ENCODE measurements around the gene PTPRN2. TPM values are rescaled to one million over a fixed set of nuclear protein-coding genes. Genes with fewer than 3 reads are reported as not detected.

Gene PTPRN2
- polyA plus RNA-seq, 4 donors = 7.2 to 9.2 (median 7.5) TPM

DNA sequence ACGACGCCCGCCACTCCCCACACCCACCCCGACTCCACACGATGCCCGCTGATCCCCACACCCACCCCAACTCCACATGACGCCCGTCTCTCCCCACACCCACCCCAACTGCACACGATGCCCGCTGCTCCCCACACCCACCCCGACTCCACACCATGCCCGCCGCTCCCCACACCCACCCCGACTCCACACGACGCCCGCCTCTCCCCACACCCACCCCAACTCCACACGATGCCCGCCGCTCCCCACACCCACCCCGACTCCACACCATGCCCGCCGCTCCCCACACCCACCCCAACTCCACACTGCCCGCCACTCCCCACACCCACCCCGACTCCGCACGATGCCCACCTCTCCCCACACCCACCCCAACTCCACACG, 933.8 kb downstream of the PTPRN2 start:
- no peak for DNase-seq (ENCODE audit: low read depth in 4 of 4, low spot score in 3 of 4)

- no peak for DNase-seq (ENCODE audit: low read depth in 4 of 4, low spot score in 3 of 4)
These were observed 934.4 kb downstream of the PTPRN2 start for GRCh38 chr7:157652954-157653826.

DNA sequence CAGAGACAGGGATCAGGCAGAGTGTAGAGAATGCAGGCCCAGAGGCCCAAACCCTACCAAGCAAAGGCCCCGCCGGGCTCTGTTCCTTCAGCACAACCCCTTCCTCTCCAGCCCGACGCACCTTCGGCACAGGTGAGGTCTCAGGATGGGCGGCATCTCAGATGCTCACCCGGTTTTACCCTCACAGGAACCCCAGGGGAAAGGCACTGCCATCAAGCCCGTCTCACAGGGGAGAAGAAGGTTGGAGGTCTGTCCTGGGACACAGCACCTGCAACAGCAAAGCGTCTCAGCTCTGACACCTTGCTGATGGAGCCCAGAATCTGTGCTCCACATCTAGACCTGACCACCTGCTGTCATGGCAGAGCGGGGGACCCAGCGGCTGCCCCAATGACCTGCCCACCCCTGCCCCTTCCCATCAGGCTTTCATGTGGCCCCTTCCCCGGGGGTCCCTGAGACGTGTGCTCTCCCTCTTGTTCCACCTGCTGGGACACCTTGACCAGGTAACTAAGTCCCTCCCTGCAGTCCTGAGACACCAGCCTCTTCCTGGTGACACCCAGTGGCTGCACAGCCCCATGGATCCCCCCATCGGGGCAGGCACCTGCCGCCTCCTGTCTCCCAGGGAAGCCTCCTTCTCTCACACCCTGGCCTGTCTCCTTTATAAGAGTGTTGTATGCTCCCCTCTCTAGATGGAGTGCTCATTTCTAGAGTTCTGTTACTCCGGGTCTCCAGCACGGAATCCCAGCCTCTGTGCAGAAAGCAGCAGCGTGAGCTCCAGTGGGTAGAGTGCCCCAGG, 935.3 kb downstream of the PTPRN2 start:
- no peak for DNase-seq (ENCODE audit: low read depth in 4 of 4, low spot score in 3 of 4)

DNA sequence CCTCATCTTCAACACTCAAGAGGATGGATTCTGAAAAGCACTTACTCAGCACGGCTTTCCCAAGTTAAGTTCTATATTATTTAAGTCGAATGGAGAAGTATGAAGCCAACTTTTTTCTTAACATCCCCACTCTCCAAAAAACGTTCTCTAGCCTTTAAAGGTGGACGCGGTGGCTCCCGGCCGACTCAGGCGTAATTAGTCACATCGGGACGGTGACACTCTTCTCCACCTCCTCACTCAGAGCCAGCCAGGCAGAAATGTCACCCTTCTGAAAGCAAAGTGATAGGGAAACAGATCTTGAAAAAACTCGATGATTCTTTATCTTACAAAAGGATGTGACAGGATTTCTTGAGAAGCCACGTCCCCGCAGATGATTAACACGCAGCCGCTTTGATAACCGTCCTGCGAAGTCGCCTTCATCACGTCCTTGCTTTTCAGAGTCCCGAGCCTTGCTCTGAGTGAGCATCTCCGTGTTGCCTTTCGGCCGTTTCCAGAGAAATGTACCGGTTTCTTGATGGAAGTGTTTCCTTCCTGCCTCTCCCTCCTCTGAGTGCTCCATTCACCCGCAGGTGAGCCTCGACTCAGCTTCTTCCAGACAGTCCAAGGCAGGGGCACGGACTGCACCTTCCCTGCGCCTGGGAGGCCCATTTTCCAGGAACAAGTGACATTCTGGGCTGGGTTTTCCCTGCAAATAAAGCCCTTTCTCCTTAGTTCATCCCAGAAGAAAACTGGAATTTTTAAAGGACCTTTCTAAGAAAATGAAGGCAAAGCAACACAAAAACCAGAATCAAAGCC, 936.1 kb downstream of the PTPRN2 start:
- DNase-seq (ENCODE audit: low read depth in 4 of 4, low spot score in 3 of 4) = no peak

DNA sequence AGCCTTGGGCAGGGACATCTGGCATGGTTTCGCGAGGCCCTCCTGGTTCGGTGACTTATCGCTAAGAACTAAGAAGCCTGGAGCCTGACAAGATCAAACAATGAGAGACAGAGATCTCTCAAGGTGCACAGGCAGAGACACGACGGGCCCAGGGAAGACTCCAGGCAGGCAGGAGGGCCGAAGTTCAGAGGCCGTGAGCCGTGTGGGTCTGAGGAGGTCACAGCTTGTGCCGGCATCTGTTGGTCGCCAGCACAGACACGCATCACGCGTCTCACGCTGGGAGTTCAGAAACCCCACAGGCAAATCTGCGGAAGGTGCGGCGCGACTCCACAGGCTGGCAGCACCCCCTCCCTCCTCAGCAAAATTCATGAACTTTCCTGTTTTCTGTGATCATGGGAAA, 936.8 kb downstream of the PTPRN2 start:
- no peak for DNase-seq (ENCODE audit: low read depth in 4 of 4, low spot score in 3 of 4)

DNA sequence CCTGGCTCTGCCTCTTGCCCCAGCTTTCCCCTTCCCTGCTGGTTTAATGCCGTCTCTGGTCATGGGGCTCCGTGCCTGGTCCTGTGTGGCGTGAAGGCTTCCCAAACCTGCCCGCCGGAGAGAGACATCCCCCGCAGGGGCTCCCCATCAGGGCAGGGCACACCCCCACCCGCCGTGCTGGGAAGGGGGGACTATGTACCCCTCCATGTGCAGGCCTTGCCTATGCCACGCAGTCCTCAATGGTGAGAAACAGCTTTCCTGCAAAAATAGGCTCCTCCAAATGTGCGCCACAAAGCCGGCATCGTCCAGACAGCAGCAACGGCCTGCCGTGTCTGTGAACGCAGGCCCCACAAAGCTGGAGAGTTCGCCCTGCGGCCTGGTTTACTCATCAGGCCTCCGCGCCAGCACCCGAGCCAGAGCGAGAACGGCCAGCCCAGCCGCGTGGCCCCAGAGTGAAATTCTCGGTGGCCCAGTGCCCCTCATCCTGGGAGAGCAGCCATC, 937.4 kb downstream of the PTPRN2 start:
- DNase-seq (ENCODE audit: low read depth in 4 of 4, low spot score in 3 of 4) = no peak

DNA sequence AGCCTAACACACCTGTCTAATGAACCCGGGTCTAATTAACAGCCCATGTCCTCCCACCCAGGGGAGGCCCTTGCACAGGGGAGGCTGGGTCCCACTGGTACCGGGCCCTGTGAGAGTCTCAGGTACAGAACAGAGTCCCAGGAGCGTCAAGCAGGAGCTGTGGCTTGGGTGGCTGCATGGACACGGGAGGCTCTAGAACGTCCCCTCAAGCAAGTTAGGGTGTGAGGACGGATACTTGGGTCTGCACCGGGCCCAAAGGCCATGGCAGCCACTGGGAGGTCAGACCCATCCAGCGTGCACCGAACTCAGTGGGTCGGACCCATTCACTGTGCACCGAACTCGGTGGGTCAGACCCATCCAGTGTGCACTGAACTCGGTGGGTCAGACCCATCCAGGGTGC, 941.1 kb downstream of the PTPRN2 start:
- no peak for DNase-seq (ENCODE audit: low read depth in 4 of 4, low spot score in 3 of 4)

DNA sequence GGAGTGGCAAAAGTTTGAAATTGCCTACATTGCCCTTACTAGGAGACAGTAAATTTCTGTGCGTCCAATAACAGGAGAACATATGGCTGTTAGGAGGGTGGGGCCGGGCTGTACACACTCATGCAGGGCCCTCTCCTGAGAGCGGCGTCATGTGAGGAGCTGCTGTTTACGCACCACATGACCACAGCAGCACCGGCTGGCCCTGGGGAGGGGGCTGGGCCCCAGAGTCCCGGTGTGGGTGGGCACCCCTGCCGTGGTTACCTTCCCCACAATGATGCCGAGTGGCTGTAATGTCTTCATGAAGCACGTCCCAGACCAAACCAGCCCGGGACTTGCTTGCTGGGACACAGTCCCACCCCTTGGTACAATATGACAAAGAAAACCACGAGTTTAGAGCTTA, 942.1 kb downstream of the PTPRN2 start:
- DNase-seq (ENCODE audit: low read depth in 4 of 4, low spot score in 3 of 4) = no peak

GRCh38 chr7:157644946-157645345, 942.7 kb downstream of the PTPRN2 start:
- no peak for DNase-seq (ENCODE audit: low read depth in 4 of 4, low spot score in 3 of 4)

DNA sequence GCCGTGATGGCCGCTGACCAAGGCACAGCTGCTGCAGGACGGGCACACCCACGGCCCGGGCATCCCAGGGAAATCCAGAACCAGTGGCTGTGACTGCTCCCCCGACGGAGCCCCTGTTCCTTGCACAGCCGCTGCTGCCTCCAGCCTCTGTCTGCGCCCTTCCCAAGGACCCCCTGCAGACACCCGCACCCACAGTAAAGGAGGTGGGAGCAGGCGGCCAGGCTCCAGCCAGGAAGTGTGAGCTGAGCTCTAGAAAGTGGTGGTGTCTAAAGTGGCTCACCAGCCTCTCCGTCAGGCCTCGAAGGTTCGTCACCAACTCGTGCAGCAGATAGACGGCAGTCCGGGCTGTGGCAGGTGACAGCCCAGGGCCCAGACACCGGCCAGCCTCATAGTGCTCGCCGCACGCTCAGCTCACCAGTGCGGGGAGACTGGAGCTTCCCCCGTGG, 944.1 kb downstream of the PTPRN2 start:
- no peak for DNase-seq (ENCODE audit: low read depth in 4 of 4, low spot score in 3 of 4)

DNA sequence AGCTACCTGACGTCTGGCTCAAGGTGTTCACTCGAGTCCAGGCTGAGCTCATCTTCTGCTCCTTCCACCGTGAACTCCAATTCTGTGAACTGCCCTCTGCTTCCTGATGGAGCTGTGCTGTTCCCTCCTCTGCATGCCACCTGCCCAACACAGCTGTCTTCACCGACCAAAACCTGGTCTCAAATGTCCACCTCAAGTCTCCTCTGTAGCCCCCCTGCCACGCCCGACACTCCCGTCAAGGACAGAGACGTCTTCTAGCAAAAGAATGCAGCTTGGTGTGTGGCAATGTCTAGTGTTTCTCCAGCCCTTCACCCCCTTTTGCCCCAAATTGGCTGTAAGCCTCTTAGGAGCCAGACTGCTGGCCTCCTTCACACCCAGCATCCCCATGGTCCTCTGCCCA, 945.8 kb downstream of the PTPRN2 start:
- no peak for DNase-seq (ENCODE audit: low read depth in 4 of 4, low spot score in 3 of 4)

DNA sequence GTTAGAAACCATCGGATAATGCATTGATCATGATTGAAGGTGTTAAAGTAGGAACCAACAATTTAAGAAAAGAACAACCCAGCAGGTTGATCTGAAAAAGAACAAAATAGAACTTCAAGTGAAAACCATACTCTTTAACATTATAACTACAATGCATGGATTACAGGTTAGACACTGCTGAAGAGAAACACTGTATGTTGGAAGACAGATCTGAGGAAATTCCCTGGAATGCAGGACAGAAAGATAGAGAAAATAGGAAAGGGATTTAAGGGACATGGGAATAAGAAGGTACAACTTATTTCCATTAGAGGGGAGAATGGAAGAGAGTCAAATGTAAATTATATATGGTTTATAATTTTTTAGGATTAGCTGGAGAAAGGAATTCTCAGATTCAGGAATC, 947.5 kb downstream of the PTPRN2 start:
- no peak for DNase-seq (ENCODE audit: low read depth in 4 of 4, low spot score in 3 of 4)

GRCh38 chr7:157638563-157638962, 949.1 kb downstream of the PTPRN2 start:
- DNase-seq (ENCODE audit: low read depth in 4 of 4, low spot score in 3 of 4) = no peak

GRCh38 chr7:157637216-157637949, 950.2 kb downstream of the PTPRN2 start:
- no peak for DNase-seq (ENCODE audit: low read depth in 4 of 4, low spot score in 3 of 4)

DNA sequence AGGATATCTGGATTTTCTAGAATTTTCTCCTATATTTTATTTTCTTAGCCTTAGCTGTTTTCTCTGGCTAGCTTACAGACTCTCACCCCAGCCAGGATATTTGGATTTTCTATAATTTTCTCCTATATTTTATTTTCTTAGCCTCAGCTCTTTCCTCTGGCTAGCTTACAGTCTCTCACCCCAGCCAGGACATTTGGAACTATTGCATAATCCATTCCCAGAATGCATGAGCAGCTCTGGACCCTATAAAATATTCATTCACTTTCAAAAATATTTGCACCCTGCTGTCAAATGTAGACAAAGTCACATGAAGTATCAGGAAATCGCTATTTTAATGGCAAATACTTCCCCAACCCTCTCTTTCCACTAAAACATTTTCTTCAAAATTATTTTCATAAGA, 952.0 kb downstream of the PTPRN2 start:
- no peak for DNase-seq (ENCODE audit: low read depth in 4 of 4, low spot score in 3 of 4)

GRCh38 chr7:157635148-157635500, 952.5 kb downstream of the PTPRN2 start:
- DNase-seq (ENCODE audit: low read depth in 4 of 4, low spot score in 3 of 4) = no peak

DNA sequence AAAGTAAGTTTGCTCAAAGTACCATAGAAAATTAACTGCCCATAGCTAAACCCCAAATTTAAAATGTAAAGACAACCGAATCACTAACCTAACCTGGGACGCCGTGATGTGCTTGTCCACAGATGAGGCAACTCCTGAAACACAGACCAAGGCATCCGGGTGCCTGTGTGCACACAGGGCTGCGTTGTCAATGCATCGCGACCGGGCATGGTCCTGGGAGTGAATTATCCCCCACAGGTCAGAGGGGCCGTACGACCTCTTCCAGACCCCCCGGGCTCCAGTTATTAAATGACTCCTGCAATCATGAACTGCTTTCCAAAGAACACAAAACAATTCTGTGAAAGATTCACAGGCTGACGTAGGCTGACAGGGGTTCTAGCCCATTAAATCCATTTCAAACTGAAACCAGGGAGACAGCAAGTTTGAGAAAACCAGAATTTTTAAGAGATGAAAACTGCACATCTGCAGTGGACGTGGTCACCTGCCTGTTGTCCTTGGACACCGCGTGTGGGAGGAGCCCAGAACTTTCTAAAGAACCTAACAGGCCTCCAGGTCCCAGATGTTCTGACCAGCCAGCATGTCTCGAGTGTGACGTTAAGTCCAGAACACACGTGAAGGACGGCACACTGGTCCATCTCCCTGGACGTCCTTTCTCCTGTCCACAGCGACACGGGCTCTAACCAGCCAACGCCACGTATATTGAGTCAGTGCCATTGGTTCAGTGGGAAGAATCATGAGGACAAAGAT, 953.0 kb downstream of the PTPRN2 start:
- no peak for DNase-seq (ENCODE audit: low read depth in 4 of 4, low spot score in 3 of 4)

DNA sequence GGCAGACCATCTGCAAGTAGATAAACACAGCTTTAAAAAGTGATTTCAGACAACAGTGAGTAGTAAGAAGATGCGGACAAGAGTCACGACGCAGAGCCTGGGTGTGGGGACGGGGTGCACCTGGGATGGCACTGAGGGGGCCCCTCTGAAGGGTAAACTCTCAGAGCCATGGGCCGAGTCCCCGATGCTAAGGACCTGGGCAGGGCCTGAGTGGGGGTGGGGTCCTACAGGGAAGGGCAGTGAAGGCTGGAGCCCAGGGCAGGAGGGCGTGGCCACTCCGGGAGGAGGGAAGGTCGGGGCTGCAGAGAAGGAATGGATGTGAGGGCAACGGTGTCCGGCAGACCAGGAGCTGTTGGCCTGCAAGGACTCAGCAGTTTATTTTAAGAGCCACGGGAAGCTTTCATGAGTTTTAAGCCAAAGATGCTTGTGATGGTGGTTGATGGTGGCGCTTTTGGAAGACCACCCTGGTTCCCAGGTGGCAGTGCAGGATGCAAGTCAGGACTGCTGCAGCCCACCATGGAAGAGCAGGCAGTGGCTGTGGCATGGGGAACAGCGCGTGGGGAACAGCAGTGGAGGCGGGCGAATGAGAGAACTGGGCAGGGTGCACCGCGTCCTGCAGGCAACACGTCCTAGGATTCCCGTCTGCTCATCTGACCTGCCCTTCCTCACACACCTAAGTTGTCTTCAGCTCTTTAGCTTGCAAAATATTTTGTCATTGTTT, 954.0 kb downstream of the PTPRN2 start:
- DNase-seq (ENCODE audit: low read depth in 4 of 4, low spot score in 3 of 4) = no peak

DNA sequence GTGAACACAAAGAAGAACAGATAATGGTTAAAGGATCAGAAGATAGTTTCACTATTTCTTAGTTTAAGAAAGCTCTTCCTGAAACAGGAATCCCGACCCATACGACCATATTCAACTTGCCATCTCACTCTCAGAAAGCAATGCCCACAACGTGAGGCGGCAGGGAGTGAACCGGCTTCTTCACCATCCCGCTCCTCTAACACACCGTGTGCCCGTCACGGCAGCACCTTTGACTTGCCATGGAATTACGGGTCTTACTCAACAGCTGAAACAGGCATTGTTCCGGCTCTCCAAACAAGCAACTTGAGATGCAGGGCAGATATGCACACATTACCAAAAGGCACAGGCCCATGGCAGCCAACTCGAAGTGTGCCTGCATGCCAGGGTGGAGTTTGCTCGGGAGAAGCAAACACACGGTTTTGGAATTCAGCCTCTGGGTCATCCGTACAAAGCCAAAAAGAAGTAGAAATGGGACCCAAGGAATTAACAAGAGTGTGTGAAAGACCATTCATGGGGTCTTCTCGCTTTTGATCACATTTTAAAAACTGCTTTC, 957.2 kb downstream of the PTPRN2 start:
- no peak for DNase-seq (ENCODE audit: low read depth in 4 of 4, low spot score in 3 of 4)

Measured in left renal pelvis (tissue), 4 donors.